Mucosa of descending colon (tissue), 3 donors: Measurements from ENCODE around the gene PBX1. TPM values are rescaled to one million over a fixed set of nuclear protein-coding genes. Genes with fewer than 3 reads are reported as not detected.

Experiments
- ATAC-seq: fragments of 200-7000 bp; cut with Tn5 transposase; one replicate; pipeline ENCODE4 v1.9.1; 2020; ENCODE audit warnings: mild to moderate bottlenecking, moderate library complexity
- DNase-seq, 3 donors: peaks; one replicate each; pipeline ENCODE4 v3.0.0-alpha.2; 2020
- H3K36me3 ChIP-seq: fragments of 200-600 bp; one replicate; pipeline ENCODE4 v1.8.0; 2021; ENCODE audit warnings: low read depth, mild to moderate bottlenecking
- H3K4me1 ChIP-seq: fragments of 200-600 bp; one replicate; pipeline ENCODE4 v1.8.0; 2021; ENCODE audit warnings: low read depth, mild to moderate bottlenecking
- H3K4me3 ChIP-seq: fragments of 200-600 bp; one replicate; pipeline ENCODE4 v1.8.0; 2021; ENCODE audit warnings: mild to moderate bottlenecking
- H3K9me3 ChIP-seq: fragments of 200-600 bp; one replicate; pipeline ENCODE4 v1.8.0; 2021; ENCODE audit warnings: mild to moderate bottlenecking
- CTCF ChIP-seq: fragments of 200-600 bp; IDR thresholded peaks from one replicate; pipeline ENCODE4 v1.8.0; 2022; ENCODE audit warnings: antibody characterized with exemption, mild to moderate bottlenecking
- intact Hi-C, 2 donors: fragments of 100-400 bp; cut with DNase I in 1 of 2; cut with micrococcal nuclease in 1 of 2; formaldehyde crosslinking; loops; one replicate each; pipeline versions ENCODE4 v1.11.0 to v1.11.1; 2022; cut with DNase I, micrococcal nuclease
- total RNA-seq, 3 donors: library from RNA; stranded (reverse); fragmentation: NEBNext Ultra II Directional in 2 of 3; extraction: Animal tissue kit (Norgen Biotek cat#: 25700) in 2 of 3; gene quantifications; one replicate each; pipeline versions ENCODE4 v1.2.1 to v1.2.4, GENCODE V29; 2021 to 2023
- donor health status: DM: no; HTN: no; CAD: no; lungs with moderate emphysema.
- donor health status: DM: no; HTN: no; CAD: no.
- donor health status: DM: no; HTN: yes; CAD: no.

PBX1 gene
- total RNA-seq, 3 donors from 2014 or later = 52.6 to 182 (median 82.8) TPM

DNA sequence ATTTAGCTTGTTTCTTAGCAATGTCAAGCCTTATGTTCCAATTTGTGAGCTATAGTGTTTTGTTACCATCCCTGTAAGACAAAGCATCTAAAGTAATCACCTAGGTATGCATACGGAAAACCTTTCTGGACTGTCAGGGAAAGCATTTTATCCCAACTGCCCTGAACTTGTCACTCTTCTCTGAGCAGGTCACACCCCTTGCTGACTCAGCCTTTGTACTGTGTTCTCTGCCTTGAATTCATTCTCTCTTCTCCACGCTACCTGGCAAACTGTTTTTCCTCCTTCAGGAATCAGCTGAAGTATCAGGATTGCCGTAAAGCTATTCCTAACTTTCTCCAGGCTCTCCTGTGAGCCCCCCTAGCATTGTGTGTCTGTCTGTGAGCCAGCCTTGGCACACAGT is 54.2 kb downstream of the PBX1 start:
- peaks cover 15% of the 10 kb centered on the region for H3K4me1 ChIP-seq
- no peak for TF ChIP-seq CTCF
- intact Hi-C loops = loop anchor here in 1 of 2 donors (10.0 kb wide), 1 partner anchor 48 kb away; no protein-coding TSS in a partner anchor
- no peaks in the 10 kb centered on the region for H3K9me3 ChIP-seq
- no peak overlapping the region for H3K4me3 ChIP-seq
- DNase-seq (peak in 1 of 3 donors; percentile 79), ATAC-seq (peak; percentile 87)
- H3K36me3 ChIP-seq = no peaks in the 10 kb centered on the region

GRCh38 chr1:164614316-164614715 is 55.3 kb downstream of the PBX1 start:
- no peaks in the 10 kb centered on the region for H3K36me3 ChIP-seq

GRCh38 chr1:164617377-164618201 is 58.6 kb downstream of the PBX1 start:
- intact Hi-C loops = loop anchor here in 1 of 2 donors (10.0 kb wide), 1 partner anchor 53 kb away; no protein-coding TSS in a partner anchor
- TF ChIP-seq CTCF = peak; percentile 30
- no peaks in the 10 kb centered on the region for H3K36me3 ChIP-seq
- H3K4me3 ChIP-seq = no peak overlapping the region
- peak in 2 of 3 donors; percentile 57 to 72 for DNase-seq
- peaks cover 23% of the 10 kb centered on the region for H3K4me1 ChIP-seq
- no peaks in the 10 kb centered on the region for H3K9me3 ChIP-seq
- ATAC-seq = peak; percentile 33

More at GRCh38 chr1:164614316-164614715, 55.3 kb downstream of the PBX1 start:
- no peaks in the 10 kb centered on the region for H3K9me3 ChIP-seq
- no peak for TF ChIP-seq CTCF
- intact Hi-C loops = loop anchor here in 1 of 2 donors (10.0 kb wide), 1 partner anchor 50 kb away; no protein-coding TSS in a partner anchor
- ATAC-seq = no peak
- no peak for DNase-seq
- H3K4me3 ChIP-seq = no peak overlapping the region
- H3K4me1 ChIP-seq = peaks cover 22% of the 10 kb centered on the region

DNA sequence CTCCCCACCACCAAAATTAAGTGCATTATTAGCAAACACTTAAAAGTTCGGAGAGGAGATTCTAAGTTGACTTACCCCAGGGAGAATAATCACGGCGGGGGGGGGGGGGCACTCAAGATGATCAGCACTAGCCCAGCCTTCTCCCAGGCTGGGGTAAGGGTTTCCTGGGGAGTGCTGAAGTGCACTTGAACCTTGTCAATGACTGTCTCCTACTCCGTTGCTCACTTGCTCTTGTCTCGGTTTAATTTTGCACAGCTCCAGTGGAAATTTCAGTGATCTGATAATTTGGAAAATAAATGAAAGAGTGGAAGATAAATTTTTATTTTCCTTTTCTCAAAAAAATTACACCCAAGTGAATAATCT is 59.2 kb downstream of the PBX1 start:
- no peak for TF ChIP-seq CTCF
- peaks cover 24% of the 10 kb centered on the region for H3K4me1 ChIP-seq
- ATAC-seq = no peak
- intact Hi-C loops = loop anchor here in 1 of 2 donors (10.0 kb wide), 1 partner anchor 53 kb away; no protein-coding TSS in a partner anchor
- H3K9me3 ChIP-seq = no peaks in the 10 kb centered on the region
- no peak overlapping the region for H3K4me3 ChIP-seq
- no peak for DNase-seq
- no peaks in the 10 kb centered on the region for H3K36me3 ChIP-seq

DNA sequence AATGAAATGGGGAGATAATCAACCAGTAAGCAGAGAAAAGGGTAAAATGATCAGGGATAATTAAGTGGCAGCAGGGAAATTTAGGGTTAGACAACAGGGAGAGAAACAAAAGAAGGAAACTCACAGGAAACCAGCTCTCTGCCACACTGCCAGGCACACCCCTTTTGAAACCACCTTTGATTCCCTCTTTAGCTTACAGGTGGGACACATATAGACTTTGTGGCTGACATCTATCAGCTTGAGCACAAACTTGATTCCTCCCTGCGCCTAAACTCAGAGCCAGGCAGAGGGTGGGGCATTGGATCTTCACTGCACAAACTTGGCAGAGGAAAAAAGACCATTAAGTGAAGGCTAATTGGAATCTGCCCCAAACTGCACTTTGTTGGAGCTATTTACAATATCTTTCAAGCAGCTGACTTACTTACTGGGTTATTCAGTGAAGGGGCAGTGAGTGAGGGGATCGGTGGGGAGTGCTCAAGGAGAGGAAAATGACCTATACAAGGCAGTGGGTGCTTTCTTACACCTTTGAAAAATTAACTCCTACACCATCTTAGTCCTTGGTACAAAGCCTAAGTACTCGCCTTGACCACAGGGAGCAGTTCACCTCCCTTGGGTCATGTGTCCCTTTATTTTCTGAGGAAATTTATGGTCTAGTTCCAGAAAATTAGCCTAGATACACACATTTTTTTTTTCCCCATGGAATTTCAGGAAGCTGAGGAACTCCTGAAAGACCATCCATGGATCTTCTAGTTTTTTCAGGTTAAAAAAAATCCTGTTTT is 60.2 kb downstream of the PBX1 start:
- Histone ChIP-seq H3K4me1 (peaks cover 33% of the 10 kb centered on the region), H3K4me3 (no peak overlapping the region), H3K9me3 (no peaks in the 10 kb centered on the region), H3K36me3 (no peaks in the 10 kb centered on the region)
- TF ChIP-seq CTCF = no peak
- intact Hi-C loops = loop anchor here in 1 of 2 donors (10.0 kb wide), 1 partner anchor 54 kb away; no protein-coding TSS in a partner anchor
- DNase-seq (no peak), ATAC-seq (peak; percentile 9)
